Osteocyte (in vitro differentiated cells): ENCODE data around the gene CDKL1. TPM values are rescaled to one million over a fixed set of nuclear protein-coding genes. Genes with fewer than 3 reads are reported as not detected.
A peak's percentile ranks its signal among the peaks of the same experiment; 100 is the strongest.

Experiments
- DNase-seq: peaks from one replicate; pipeline ENCODE4 v3.0.0; 2021; ENCODE audit warnings: mixed read lengths; ENCODE audit not compliant: unreplicated experiment; ENCODE audit errors: extremely low spot score
- H3K27ac Mint-ChIP-seq: one replicate; pipeline ENCODE4 v1.8.0; 2021; ENCODE audit warnings: mild to moderate bottlenecking, mixed read lengths; ENCODE audit not compliant: unreplicated experiment
- H3K27me3 Mint-ChIP-seq: one replicate; pipeline ENCODE4 v1.8.0; 2021; ENCODE audit warnings: mixed read lengths; ENCODE audit not compliant: unreplicated experiment
- H3K36me3 Mint-ChIP-seq: one replicate; pipeline ENCODE4 v1.8.0; 2021; ENCODE audit warnings: mixed read lengths; ENCODE audit not compliant: unreplicated experiment
- H3K4me1 Mint-ChIP-seq: one replicate; pipeline ENCODE4 v1.8.0; 2021; ENCODE audit warnings: mixed read lengths; ENCODE audit not compliant: unreplicated experiment
- H3K4me3 Mint-ChIP-seq: one replicate; pipeline ENCODE4 v1.8.0; 2021; ENCODE audit warnings: mild to moderate bottlenecking, moderate library complexity, mixed read lengths; ENCODE audit not compliant: unreplicated experiment
- H3K9me3 Mint-ChIP-seq: one replicate; pipeline ENCODE4 v1.8.0; 2021; ENCODE audit warnings: mixed read lengths; ENCODE audit not compliant: unreplicated experiment
- CTCF ChIP-seq: fragments of 200-600 bp; sonication (generic); IDR thresholded peaks from 2 replicates; pipeline ENCODE4 v1.5.0; 2021; ENCODE audit warnings: antibody characterized with exemption, mild to moderate bottlenecking, moderate library complexity
- total RNA-seq: library from RNA; stranded (reverse); gene quantifications from 2 replicates; pipeline ENCODE4 v1.2.1, GENCODE V29; 2021

CDKL1 gene
- total RNA-seq, 1 donor from 2014 or later = 9.0 TPM

- Mint-ChIP-seq H3K9me3 (peaks cover 20% of the 10 kb centered on the region), H3K4me3 (no peak overlapping the region), H3K27ac (no peak overlapping the region), H3K4me1 (peaks cover 21% of the 10 kb centered on the region), H3K27me3 (no peaks in the 10 kb centered on the region), H3K36me3 (peaks cover 6% of the 10 kb centered on the region)
- no peak for TF ChIP-seq CTCF
- DNase-seq = no peak
Measured at GRCh38 chr14:50407111-50407812, 10.6 kb upstream of the CDKL1 start.

GRCh38 chr14:50403419-50403818 lies 6.7 kb upstream of the CDKL1 start:
- DNase-seq = no peak
- H3K4me3 Mint-ChIP-seq = no peak overlapping the region
- no peaks in the 10 kb centered on the region for H3K27me3 Mint-ChIP-seq
- no peak for TF ChIP-seq CTCF
- peaks cover 41% of the 10 kb centered on the region for H3K4me1 Mint-ChIP-seq
- no peaks in the 10 kb centered on the region for H3K36me3 Mint-ChIP-seq
- H3K9me3 Mint-ChIP-seq = peaks cover 6% of the 10 kb centered on the region
- peak overlapping the region; percentile 85 for H3K27ac Mint-ChIP-seq

- peak overlapping the region; percentile 85 for H3K27ac Mint-ChIP-seq
- no peaks in the 10 kb centered on the region for H3K27me3 Mint-ChIP-seq
- peaks cover 45% of the 10 kb centered on the region for H3K4me1 Mint-ChIP-seq
- no peak overlapping the region for H3K4me3 Mint-ChIP-seq
- DNase-seq = no peak
- no peaks in the 10 kb centered on the region for H3K36me3 Mint-ChIP-seq
- TF ChIP-seq CTCF = no peak
- peaks cover 6% of the 10 kb centered on the region for H3K9me3 Mint-ChIP-seq
Measured at GRCh38 chr14:50402965-50403364, 6.3 kb upstream of the CDKL1 start.

GRCh38 chr14:50400461-50400860 lies 3.8 kb upstream of the CDKL1 start:
- H3K27me3 Mint-ChIP-seq = no peaks in the 10 kb centered on the region
- TF ChIP-seq CTCF = no peak
- DNase-seq = no peak
- peaks cover under 1% of the 10 kb centered on the region for H3K9me3 Mint-ChIP-seq
- peaks cover 61% of the 10 kb centered on the region for H3K4me1 Mint-ChIP-seq
- H3K4me3 Mint-ChIP-seq = no peak overlapping the region
- peak overlapping the region; percentile 54 for H3K27ac Mint-ChIP-seq
- H3K36me3 Mint-ChIP-seq = no peaks in the 10 kb centered on the region

- H3K36me3 Mint-ChIP-seq = no peaks in the 10 kb centered on the region
- no peaks in the 10 kb centered on the region for H3K9me3 Mint-ChIP-seq
- H3K4me1 Mint-ChIP-seq = peaks cover 68% of the 10 kb centered on the region
- TF ChIP-seq CTCF = peak; percentile 13
- no peak for DNase-seq
- no peak overlapping the region for H3K4me3 Mint-ChIP-seq
- H3K27ac Mint-ChIP-seq = peak overlapping the region; percentile 54
- H3K27me3 Mint-ChIP-seq = no peaks in the 10 kb centered on the region
Measured at GRCh38 chr14:50399251-50400032, 2.8 kb upstream of the CDKL1 start.
